Cerebellar cortex (tissue), 1 donor: ENCODE data around the gene ZNF141.
"Not testable (repeated sequence)": the region's sequence is repeated elsewhere in the genome, so short reads cannot be mapped to it uniquely, and the experiment has no call there.

Source experiments
- DNase-seq: peaks from one replicate; pipeline ENCODE4 v3.0.0-alpha.2; 2015; ENCODE audit warnings: low spot score

Gene ZNF141

DNA sequence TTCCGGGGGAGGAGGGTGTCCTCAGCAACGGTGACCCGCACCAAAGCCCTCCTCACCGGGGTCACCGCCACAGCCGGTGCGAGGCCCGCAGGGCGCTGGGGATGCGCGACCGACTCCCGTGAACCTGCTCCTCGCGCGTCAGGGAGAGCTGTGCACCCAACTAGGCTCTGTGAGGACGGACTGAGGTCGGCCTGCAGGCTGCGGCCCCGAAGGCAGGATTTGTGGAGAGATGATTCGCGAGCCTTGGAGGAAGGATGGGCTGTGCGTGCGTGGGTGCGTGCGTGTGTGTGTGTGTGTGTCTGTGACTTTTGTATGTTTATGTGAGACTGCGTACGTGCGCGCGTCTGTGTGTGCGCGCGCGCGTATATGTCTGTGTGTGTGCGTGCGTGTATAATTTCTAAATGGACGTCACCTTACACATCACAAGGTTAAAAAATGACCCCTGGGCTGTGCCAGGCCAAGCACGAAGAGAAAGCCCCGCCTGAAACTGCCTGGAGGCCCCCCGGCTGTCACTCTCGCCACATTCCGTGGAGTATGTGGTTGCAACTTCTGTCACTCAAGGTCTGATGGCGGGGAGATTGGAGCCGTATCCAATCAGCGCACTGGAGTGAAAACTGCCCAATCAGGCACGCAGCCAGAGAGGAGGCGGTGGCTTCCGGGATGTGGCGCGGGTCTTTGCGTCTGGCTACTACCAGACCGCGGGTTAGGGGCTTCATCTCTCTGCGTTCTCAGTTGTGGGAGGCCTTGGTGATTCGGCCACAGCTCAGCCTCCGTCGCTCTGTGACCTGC is at the start of gene ZNF141:
ZNF141 (plus strand) TSS at position 672 of the 789 bp plus-strand sequence. CDS start 170 bp downstream, outside the sequence.
- DNase-seq: peak; percentile 99

DNA sequence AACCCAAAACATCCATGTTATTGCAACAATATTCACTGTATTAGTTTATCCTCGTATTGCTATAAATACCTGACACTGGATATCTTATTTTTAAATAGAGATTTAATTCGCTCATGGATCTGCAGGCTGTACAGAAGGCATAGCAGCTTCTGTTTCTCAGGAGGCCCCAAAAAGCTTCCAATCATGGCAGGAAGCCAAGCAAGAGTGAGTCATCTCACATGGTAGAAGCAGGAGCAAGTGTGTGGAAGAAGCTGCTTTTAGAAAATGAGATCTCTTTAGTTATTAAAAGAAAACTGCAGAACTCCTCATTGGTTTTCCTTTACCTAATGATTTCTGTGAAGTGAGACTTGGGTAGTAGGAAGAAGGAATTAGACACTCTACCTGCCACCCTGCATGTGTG is 48.7 kb upstream of the ZNF141 start:
- DNase-seq: no peak

DNA sequence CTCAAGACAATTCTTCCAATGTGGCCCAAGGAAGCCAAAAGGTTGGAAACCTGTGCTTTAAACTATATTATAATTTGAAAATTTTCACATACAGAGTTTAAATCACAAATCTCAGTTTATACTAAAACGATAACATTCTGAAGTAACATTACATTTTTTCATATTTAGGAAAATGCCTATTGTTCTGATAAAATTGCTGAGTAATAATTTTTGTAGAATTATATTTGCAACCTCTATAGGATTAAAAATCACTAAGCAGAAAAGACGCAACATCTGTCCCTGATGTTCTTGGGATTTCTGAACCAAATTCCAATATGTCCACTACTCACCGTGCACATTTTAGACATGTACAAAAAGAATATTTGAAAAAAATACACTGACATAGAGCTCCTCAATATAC is 42.9 kb upstream of the ZNF141 start:
- DNase-seq: no peak

DNA sequence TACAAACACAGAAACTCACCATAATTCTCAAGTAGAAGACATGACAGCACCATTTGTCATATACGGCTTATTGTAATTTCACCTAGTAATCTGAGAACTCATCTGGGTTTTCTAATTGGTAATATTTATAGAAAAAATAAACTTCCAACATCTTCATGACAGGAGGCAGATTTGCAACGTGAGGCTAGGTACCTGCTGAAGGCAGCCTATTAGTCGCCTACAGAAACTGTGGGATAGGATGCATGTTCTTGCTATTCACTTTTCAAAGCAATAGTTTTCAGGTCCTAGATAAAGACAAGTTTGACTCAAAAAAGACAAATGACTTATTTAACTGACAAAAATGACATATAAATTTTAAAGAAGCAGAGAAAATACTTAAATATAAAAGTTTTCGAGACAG is 35.2 kb upstream of the ZNF141 start:
- DNase-seq: no peak

DNA sequence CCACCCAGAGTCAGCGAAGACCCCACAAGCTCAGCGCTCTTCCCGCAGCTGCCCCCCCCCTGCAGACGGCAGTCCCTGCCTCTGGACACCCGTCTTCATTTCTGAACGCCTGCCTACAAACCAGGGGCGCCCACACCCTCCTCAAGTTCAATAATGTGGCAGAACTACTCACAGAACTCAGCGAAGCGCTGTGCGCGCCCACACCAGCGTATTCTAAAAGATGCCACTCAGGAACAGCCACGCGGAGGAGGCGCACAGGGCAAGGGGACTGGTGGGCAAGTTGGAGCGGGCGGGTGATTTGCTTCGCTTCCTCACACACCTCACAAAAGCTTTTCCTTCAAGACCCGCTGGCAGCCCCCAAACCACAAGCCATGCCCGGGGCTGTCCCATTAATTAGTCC is 33.1 kb upstream of the ZNF141 start:
- DNase-seq: not testable (repeated sequence)

DNA sequence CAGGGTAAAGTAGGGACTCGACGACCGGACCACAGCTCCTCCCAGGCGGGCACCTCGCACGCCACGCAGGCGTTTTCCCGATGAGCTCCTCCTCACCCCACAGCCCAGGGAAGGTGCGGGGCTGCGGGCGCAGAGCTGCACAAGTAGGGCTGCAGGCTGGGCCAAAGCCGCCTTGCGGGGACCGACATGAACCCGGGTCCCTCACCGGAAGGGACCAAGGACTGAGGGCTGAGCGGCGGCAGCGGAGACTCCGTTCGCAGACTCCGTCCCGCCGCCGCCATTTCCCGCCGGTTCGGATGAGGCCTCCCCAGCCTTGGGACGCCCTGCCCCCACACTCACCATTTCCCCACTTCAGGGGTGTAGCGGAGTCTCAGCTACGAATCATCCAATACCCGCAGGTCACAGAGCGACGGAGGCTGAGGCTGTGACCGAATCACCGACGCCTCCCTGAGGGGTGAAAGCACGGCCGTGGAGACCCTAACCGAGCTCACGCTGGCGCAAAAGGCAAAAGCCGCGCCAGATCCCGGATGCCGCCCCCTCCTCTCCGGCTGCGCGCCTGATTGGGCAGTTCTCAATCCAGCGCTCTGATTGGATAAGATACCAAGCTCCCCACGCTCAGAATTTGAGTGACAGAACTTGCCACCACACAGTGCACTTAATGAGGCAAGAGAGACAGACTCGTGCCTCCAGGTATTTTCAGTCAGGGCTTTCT is 32.5 kb upstream of the ZNF141 start, which contains the start of gene ZNF732:
ZNF732 (minus strand) TSS at position 506 of the 712 bp plus-strand sequence; CDS start at position 342, 164 bp downstream.
- DNase-seq: peak; percentile 75

DNA sequence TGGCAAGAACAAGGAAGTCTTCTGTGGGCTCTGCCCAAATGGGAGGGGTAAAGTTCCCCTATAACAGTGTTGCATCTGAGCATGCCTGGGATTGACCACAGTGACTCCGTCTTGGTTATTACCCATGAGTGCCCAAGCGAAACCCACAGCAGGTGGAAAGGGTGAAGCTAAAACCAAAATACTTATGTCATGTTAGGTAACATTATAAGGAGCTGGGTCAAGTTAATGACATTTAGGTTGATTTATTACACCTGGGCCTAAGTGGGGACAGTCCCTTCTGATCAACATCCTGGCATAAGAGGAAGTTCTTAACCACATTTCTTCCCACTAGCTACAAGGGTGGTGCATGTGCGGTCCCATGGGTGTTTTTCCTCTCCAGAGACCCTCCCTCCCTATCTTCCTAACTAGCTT is 31.1 kb upstream of the ZNF141 start:
- no peak for DNase-seq

DNA sequence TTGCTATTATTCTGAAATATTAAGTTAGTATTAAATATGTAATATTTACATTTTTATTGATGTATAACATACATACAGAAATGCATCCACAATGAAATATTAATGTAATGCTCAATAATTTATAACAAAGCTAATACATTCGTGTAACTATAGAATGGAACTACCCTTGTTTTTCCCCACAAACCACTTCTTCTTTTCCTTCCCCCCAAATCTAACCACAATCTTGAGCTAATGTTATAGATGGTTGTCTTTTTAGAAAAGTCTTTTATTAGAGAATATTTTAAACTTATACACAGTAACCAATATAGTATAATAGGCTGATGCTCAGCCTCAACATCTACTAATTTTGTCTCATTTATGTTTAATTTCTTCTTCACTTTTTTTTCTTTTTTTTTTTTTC is 27.8 kb upstream of the ZNF141 start:
- DNase-seq: no peak

DNA sequence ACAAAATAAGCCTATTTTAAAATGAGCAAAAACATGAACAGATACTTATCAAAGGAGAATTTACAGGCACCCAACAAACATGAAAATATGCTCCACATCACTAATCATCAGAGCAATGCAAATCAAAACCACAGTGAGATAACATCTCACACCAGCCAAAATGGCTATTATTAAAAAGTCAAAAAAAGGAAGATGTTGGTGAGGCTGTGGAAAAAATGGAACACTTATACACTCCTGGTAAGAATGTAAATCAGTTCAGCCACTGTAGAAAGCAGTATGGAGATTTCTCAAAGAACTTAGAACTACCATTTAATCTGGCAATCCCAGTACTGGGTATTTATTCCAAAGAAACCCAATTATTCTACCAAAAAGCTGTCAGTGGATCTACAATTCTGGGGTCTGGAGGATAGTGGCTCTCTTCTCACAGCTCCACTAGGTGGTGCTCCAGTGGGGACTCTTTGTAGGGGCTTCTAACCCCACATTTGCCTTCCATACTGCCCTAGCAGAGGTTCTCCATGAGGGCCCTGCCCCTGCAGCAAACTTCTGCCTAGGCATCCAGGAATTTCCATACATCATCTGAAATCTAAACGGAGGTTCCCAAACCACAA is 23.2 kb upstream of the ZNF141 start:
- no peak for DNase-seq

DNA sequence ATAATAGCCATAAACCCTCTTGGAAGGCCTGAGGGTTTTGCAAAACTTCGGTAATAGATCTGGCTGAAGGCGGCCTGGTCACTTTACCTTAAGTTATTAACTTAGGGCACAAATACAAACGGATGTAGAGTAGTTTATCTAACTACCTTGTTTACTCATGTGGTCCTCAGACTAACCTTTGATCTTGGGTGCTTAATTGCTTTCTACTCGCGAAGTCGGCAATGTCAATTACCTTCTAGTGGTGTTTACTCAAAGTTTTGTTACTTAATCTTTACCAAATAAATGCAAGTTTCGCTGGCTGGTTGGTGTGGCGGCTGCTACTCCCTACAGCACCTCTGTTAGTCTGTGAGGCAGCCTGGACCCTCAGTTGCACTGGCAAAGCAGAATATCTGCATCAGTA is 8.9 kb upstream of the ZNF141 start:
- no peak for DNase-seq

DNA sequence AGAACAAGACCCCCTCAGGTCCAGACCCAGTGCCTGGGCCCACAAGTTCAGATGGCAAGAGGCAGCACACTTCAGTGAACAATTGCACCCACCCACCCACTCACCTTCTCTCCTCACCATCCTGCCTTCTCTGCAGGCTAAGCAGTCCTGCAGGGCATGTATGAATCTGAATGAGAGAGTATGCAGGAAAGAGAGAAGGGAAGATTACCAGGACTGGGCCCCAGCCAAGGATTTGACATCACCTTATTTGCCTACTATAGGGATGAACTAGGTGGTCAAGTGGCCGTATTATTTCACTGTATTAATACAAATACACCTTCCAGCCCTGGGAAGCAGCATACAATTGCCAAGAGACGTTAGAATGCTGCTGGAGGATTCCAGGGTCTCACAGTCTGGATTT is 2.1 kb upstream of the ZNF141 start:
- peak; percentile 51 for DNase-seq

DNA sequence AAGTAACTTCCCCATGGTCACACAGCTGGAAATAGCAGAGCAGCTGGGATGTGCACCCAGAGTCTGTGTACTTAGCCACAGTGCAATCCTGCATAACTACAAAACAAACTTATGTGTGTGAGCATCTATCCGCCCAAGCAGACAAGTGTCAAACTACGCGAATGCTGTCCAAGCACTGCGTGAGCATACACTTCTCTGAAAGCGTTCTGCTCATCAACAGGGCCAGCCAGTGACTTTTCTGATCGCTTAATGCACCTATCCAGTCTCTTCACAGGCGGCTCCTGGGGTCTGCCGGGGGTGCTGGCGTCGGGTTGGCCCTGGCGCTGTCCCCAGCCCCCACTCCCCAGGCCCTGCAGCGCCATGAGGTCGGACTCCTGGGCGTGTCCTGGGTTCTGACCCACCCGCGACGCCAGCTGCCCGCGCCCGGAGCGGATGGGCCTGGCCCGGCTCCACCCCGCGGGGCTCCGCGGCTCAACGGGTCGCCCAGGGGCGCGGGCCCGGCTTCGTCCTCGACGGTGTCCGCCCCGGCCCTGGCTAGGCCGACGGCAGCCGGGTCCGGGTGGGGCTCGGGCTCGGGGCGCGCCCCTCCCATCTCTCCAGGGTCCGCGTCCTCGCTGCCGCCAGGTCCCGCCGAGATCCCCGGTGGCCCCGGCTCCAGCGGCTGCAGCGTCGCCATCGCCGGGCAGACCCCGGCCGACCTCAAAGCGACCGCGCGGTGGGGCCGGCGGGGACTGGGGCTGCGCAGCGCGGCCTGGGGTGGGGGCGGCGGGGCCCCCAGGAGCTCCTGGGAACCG is 1.3 kb upstream of the ZNF141 start:
- DNase-seq: no peak

DNA sequence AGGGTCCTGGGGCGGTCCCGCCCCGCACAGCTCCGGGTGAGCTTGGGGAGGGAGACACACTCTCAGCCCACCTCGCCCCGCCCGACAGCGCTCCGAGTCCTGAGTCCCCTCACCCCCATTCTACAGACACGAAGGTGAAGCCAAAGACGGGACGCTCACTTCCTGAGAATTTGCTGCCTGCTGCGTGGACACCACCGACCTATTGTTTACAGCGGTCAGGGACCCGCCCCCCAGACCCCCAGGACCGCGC is 796 bp upstream of the ZNF141 start:
- no peak for DNase-seq

DNA sequence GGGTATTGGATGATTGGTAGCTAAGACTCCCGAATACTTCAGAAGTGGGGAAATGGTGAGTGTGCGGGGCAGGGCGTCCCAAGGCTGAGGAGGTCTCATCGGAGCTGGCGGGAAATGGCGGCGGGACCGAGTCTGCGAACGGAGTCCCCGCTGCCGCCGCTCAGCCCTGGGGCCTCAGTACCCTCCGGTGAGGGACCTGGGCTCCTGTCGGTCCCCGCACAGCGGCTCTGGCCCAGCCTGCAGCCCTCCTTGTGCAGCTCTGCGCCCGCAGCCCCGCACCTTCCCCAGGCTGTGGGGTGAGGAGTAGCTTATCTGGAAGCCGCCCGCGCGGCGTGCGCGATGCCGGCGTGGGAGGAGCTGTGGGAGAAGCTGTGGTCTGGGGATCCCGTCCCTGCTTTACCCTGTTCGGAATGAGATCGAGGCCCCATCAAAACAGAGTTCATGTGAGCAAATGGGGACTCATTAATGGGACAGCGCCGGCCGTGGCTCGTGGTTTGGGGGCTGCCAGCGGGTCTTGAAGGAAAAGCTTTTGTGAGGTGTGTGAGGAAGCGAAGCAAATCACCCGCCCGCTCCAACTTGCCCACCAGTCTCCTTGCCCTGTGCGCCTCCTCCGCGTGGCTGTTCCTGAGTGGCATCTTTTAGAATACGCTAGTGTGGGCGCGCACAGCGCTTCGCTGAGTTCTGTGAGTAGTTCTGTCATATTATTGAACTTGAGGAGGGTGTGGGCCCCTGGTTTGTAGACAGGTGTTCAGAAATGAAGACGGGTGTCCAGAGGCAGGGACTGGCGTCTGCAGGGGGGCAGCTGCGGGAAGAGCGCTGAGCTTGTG is 531 bp downstream of the ZNF141 start:
- no peak for DNase-seq

DNA sequence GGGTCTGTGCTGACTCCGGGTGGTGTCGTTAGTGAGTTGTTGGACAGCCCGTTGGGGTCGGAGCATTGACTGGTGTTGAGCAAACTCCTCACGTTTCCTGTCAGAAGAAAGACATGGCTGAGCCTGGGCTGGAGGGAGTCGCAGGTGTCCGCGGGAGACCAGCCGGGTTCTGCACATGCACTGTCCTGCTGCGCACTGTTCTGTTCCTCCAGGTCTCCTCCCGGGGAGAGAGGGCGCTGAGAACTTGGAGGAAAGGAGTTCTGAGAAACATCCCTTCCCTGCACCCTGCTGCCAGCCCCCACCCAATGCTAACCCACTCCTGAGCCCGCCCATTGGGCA is 1.1 kb downstream of the ZNF141 start:
- peak; percentile 13 for DNase-seq

DNA sequence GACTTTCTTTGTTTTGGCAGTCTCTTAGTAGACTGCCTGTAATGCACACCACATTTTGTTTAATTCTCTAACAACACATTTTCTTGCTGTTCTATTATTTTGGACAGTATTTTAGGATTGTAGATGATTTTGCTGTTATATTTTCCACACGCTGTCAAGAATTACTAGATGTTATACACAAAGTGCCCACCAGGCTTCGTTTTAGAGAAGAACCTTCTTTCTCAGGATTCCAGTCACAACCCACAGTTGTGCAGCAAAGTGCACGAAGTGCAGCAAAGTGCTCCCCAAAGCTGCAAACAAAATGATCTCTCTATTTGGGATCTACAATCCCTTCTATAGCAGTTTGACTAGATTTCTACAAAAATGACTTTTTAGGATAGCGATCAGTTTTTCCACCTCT is 2.4 kb downstream of the ZNF141 start:
- no peak for DNase-seq

DNA sequence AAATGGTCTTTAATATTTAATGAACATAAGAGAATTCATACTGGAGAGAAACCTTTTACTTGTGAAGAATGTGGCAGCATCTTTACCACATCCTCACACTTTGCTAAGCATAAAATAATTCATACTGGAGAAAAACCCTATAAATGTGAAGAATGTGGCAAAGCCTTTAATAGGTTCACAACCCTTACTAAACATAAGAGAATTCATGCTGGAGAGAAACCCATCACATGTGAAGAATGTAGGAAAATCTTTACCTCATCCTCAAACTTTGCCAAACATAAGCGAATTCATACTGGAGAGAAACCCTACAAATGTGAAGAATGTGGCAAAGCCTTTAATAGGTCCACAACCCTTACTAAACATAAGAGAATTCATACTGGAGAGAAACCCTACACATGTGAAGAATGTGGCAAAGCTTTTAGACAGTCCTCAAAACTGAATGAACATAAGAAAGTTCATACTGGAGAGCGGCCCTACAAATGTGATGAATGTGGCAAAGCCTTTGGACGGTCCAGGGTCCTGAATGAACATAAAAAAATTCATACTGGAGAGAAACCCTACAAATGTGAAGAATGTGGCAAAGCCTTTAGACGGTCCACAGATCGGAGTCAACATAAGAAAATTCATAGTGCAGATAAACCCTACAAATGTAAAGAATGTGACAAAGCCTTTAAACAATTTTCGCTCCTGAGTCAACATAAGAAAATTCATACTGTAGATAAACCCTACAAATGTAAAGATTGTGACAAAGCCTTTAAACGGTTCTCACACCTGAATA is 35.6 kb downstream of the ZNF141 start:
- DNase-seq: no peak

DNA sequence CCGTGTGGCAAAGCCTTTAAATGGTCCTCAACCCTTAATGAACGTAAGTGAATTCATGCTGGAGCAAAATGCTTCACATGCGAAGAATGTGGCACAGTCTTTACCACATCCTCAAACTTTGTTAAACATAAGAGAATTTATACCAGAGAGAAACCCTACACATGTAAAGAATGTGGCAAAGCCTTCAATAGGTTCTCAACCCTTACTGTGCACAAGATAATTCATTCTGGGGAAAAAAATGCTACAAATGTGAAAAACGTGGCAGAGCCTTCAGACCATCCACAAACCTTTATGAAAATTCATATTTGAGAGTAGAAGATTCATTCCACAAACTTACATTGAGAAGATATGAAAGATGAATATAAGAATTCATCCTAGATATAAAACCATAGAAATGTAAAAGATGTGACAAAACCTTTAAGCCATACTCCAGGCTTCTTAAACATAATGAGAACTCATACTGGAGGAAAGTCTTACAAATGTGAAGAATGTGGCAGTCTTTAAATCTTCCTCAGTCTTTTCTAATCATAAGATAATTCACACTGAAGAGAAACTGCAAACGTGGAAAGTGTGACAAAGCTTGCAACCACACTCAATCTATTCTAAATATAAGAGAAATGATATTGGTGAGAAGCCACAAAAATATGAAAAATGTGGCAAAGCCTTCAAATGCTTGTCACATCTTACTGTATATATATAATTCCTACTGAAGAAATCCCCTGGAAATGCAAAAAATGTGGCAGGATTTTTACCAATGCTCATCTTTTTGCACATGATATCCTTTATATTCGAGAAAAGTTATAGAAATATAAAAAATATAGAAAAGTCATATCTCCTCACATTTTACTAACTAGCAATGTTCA is 36.9 kb downstream of the ZNF141 start:
- DNase-seq: no peak

DNA sequence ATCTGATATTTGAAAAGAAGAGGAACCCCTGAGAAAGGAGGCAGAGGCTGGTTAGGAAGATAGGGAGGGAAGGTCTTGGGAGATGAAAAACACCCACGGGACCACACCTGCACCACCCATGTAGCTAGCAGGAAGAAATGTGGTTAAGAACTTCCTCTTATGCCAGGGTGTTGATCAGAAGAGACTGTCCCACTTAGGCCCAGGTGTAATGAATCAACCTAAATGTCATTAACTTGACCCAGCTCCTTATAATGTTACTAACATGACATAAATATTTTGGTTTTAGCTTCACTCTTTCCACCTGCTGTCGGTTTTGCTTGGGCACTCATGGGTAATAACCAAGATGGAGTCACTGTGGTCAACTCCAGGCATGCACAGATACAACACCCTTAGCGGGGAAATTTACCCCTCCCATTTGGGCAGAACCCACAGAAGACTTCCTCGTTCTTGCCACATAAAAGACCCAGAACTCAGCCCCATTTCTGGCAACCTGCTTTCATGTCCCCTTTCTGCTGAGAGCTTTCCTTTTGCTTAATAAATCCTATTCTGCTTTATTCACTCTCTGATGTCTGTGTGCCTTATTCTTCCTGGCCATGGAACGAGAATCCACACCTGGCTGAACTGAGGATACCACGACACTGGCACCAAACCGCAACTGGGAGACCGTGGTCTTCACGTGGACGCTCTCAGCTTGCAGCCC is 46.8 kb downstream of the ZNF141 start:
- DNase-seq: no peak
